K562 (cell line): ENCODE results near the gene ANKS1B.

Experiments
- HIVEP1 ChIP-seq: fragments of 250-450 bp; sonication (Bioruptor Pico); IDR thresholded peaks from 2 replicates; pipeline ENCODE4 v1.4.0; 2020; ENCODE audit warnings: mild to moderate bottlenecking
- SRSF7 ChIP-seq: fragments of 200-400 bp; formaldehyde crosslinking; optimal IDR thresholded peaks from 2 replicates; pipeline ENCODE3; 2017; ENCODE audit warnings: mild to moderate bottlenecking, low read depth, low read length
- ZNF197 ChIP-seq: fragments of 200-800 bp; sonication (Bioruptor generic); IDR thresholded peaks from 2 replicates; pipeline ENCODE4 v1.6.1; 2016; ENCODE audit warnings: low read depth, missing genetic modification characterization, missing compliant biosample characterization
- TF ChIP-seq, protein P1 (sequence below), 3 experiments: IDR thresholded peaks in 2 of 3; conservative IDR thresholded peaks in 1 of 3; 2 replicates each; pipeline ENCODE4 v1.5.1; 2011 to 2012; ENCODE audit warnings: low read length in 3 of 3, mild to moderate bottlenecking in 3 of 3, control low read depth in 2 of 3, improper control_type of control experiment in 1 of 3, inconsistent platforms in 1 of 3, low read depth in 1 of 3, mixed read lengths in 1 of 3, moderate library complexity in 1 of 3; ENCODE audit not compliant: insufficient read depth in 2 of 3

DNA sequence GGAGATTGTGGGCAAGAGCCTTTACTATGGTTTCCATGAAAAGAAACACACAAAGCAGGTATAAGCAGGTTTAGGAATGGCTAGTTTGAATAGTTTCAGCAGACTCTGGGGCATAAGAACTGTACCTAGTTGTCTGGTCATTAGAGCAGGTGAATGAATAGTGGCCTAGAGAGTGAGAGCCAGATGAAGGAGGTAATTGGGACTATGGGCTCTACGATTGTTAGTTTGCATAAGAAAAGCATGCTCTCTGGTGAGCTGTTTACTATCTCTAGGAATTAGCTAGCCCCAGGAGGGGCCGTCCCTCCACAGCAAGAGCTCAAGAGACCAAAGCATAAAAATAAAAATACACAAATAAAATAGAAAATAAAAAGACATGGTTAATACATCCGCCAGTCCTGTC is 734.6 kb downstream of the ANKS1B start:
- TF ChIP-seq SRSF7 (no peak), ZNF197 (CRISPR knock-in tag) (no peak), HIVEP1 (no peak)
- TF ChIP-seq, protein P1, sequence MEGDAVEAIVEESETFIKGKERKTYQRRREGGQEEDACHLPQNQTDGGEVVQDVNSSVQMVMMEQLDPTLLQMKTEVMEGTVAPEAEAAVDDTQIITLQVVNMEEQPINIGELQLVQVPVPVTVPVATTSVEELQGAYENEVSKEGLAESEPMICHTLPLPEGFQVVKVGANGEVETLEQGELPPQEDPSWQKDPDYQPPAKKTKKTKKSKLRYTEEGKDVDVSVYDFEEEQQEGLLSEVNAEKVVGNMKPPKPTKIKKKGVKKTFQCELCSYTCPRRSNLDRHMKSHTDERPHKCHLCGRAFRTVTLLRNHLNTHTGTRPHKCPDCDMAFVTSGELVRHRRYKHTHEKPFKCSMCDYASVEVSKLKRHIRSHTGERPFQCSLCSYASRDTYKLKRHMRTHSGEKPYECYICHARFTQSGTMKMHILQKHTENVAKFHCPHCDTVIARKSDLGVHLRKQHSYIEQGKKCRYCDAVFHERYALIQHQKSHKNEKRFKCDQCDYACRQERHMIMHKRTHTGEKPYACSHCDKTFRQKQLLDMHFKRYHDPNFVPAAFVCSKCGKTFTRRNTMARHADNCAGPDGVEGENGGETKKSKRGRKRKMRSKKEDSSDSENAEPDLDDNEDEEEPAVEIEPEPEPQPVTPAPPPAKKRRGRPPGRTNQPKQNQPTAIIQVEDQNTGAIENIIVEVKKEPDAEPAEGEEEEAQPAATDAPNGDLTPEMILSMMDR (IDR thresholded peaks at IDR 0.05 in 2 of 3, conservative IDR thresholded peaks at IDR 0.05 in 1 of 3; ENCODE audit: insufficient read depth in 2 of 3, low read depth in 1 of 3, low read length in 3 of 3), result no peak
